ENCODE data around the gene PDS5A.

PDS5A gene

GRCh38 chr4:39834269-39834668 lies 143.4 kb downstream of the PDS5A start:
- no peak for TF ChIP-seq EZH2phosphoT487 (IDR thresholded peaks at IDR 0.05; ENCODE audit: low read length)
- no peak for TF ChIP-seq EZH2 (optimal IDR thresholded peaks at IDR 0.05; ENCODE audit: low read depth, low read length)
- TF ChIP-seq CTCF (IDR thresholded peaks at IDR 0.05; ENCODE audit: low read length), result no peak
- H3K79me2 ChIP-seq (ENCODE audit: low read length), result no peaks in the 10 kb centered on the region
- no peaks in the 10 kb centered on the region for H3K27me3 ChIP-seq (replicated peaks; ENCODE audit: insufficient read depth, low read length)
- no peak overlapping the region for H2AFZ ChIP-seq (ENCODE audit: low read length)
- peaks cover 8% of the 10 kb centered on the region for H3K36me3 ChIP-seq (replicated peaks; ENCODE audit: insufficient read depth, low read length)
- H3K4me2 ChIP-seq (ENCODE audit: low read depth, low read length), result no peak overlapping the region
- no peak for DNase-seq
- H3K9me2 ChIP-seq (replicated peaks; ENCODE audit: insufficient read depth, low read length), result no peaks in the 10 kb centered on the region
- H4K20me1 ChIP-seq (ENCODE audit: insufficient read depth, low read length), result no peaks in the 10 kb centered on the region
- no peaks in the 10 kb centered on the region for H3F3A ChIP-seq (ENCODE audit: insufficient read depth, low read length)
- H3K4me1 ChIP-seq (ENCODE audit: low read length), result no peaks in the 10 kb centered on the region
- H3K9ac ChIP-seq (ENCODE audit: low read length), result no peak overlapping the region
- H3K4me3 ChIP-seq (ENCODE audit: low read length), result no peak overlapping the region
- H3K9me3 ChIP-seq (replicated peaks; ENCODE audit: insufficient read depth, low read length), result no peaks in the 10 kb centered on the region
- no peak overlapping the region for H3K27ac ChIP-seq (ENCODE audit: low read length)

- no peaks in the 10 kb centered on the region for H3K79me2 ChIP-seq (ENCODE audit: low read length)
Measured at GRCh38 chr4:39825741-39826231, 151.9 kb downstream of the PDS5A start.

GRCh38 chr4:39825090-39825489 lies 152.6 kb downstream of the PDS5A start:
- no peak for DNase-seq
- Histone ChIP-seq H3K27ac (ENCODE audit: low read length) (no peak overlapping the region), H3K9me3 (replicated peaks; ENCODE audit: insufficient read depth, low read length) (no peaks in the 10 kb centered on the region), H3K9me2 (replicated peaks; ENCODE audit: insufficient read depth, low read length) (no peaks in the 10 kb centered on the region), H3K36me3 (replicated peaks; ENCODE audit: insufficient read depth, low read length) (no peaks in the 10 kb centered on the region), H3K9ac (ENCODE audit: low read length) (no peak overlapping the region), H3K4me3 (ENCODE audit: low read length) (no peak overlapping the region), H4K20me1 (ENCODE audit: insufficient read depth, low read length) (no peaks in the 10 kb centered on the region), H3K79me2 (ENCODE audit: low read length) (no peaks in the 10 kb centered on the region), H3K27me3 (replicated peaks; ENCODE audit: insufficient read depth, low read length) (no peaks in the 10 kb centered on the region), H3K4me1 (ENCODE audit: low read length) (no peaks in the 10 kb centered on the region), H3F3A (ENCODE audit: insufficient read depth, low read length) (no peaks in the 10 kb centered on the region), H3K4me2 (ENCODE audit: low read depth, low read length) (no peak overlapping the region), H2AFZ (ENCODE audit: low read length) (no peak overlapping the region)
- TF ChIP-seq EZH2 (optimal IDR thresholded peaks at IDR 0.05; ENCODE audit: low read depth, low read length) (no peak), EZH2phosphoT487 (IDR thresholded peaks at IDR 0.05; ENCODE audit: low read length) (no peak), CTCF (IDR thresholded peaks at IDR 0.05; ENCODE audit: low read length) (no peak)

More at GRCh38 chr4:39825741-39826231, 151.9 kb downstream of the PDS5A start:
- no peak overlapping the region for H3K27ac ChIP-seq (ENCODE audit: low read length)
- TF ChIP-seq EZH2phosphoT487 (IDR thresholded peaks at IDR 0.05; ENCODE audit: low read length), result no peak
- TF ChIP-seq CTCF (IDR thresholded peaks at IDR 0.05; ENCODE audit: low read length), result no peak
- no peak for TF ChIP-seq EZH2 (optimal IDR thresholded peaks at IDR 0.05; ENCODE audit: low read depth, low read length)
- no peaks in the 10 kb centered on the region; the same call in 1 of the 2 replicates for H3K36me3 ChIP-seq (replicated peaks; ENCODE audit: insufficient read depth, low read length)
- H2AFZ ChIP-seq (ENCODE audit: low read length), result no peak overlapping the region
- H3K4me1 ChIP-seq (ENCODE audit: low read length), result no peaks in the 10 kb centered on the region
- no peaks in the 10 kb centered on the region for H3K27me3 ChIP-seq (replicated peaks; ENCODE audit: insufficient read depth, low read length)
- no peak overlapping the region for H3K9ac ChIP-seq (ENCODE audit: low read length)
- H3K9me3 ChIP-seq (replicated peaks; ENCODE audit: insufficient read depth, low read length), result no peaks in the 10 kb centered on the region
- no peak overlapping the region for H3K4me2 ChIP-seq (ENCODE audit: low read depth, low read length)
- no peaks in the 10 kb centered on the region for H4K20me1 ChIP-seq (ENCODE audit: insufficient read depth, low read length)
- no peak overlapping the region for H3K4me3 ChIP-seq (ENCODE audit: low read length)
- H3F3A ChIP-seq (ENCODE audit: insufficient read depth, low read length), result no peaks in the 10 kb centered on the region
- no peaks in the 10 kb centered on the region for H3K9me2 ChIP-seq (replicated peaks; ENCODE audit: insufficient read depth, low read length)
- DNase-seq, result no peak

Measured in MM.1S (cell line).